Transverse colon (tissue), 4 donors: Measurements from ENCODE around the gene CAMSAP1. TPM values are rescaled to one million over a fixed set of nuclear protein-coding genes. Genes with fewer than 3 reads are reported as not detected.

Experiments
- DNase-seq: peaks from one replicate; pipeline ENCODE4 v3.0.0-alpha.2; 2019
- H3K27ac ChIP-seq, 4 donors: fragments of 200-600 bp; sonication (generic); 2 replicates each; pipeline ENCODE4 v1.5.1; 2016 to 2018; ENCODE audit warnings: inconsistent platforms in 4 of 4
- H3K27me3 ChIP-seq: fragments of 200-600 bp; sonication (generic); 2 replicates; pipeline ENCODE4 v1.5.1; 2017; ENCODE audit warnings: inconsistent platforms
- H3K36me3 ChIP-seq, 4 donors: fragments of 200-600 bp; sonication (generic); 2 replicates each; pipeline ENCODE4 v1.5.1; 2017 to 2019; ENCODE audit warnings: inconsistent platforms in 4 of 4
- H3K4me1 ChIP-seq, 4 donors: fragments of 200-600 bp; sonication (generic); 2 replicates each; pipeline ENCODE4 v1.5.1; 2017 to 2020; ENCODE audit warnings: inconsistent platforms in 4 of 4
- H3K4me3 ChIP-seq, 4 donors: fragments of 200-600 bp; sonication (generic); 1 replicate in 1 of 4; 2 replicates in 3 of 4; pipeline versions ENCODE4 v1.5.1 to v1.6.1; 2017 to 2019; ENCODE audit warnings: inconsistent platforms in 4 of 4
- H3K9me3 ChIP-seq, 2 donors: fragments of 200-600 bp; sonication (generic); 2 replicates each; pipeline ENCODE4 v1.5.1; 2017 to 2019; ENCODE audit warnings: inconsistent platforms in 2 of 2
- CTCF ChIP-seq, 5 experiments: fragments of 200-600 bp in 3 of 5; fragments of 450-650 bp in 2 of 5; sonication (generic) in 3 of 5; IDR thresholded peaks; 1 replicate in 2 of 5; 2 replicates in 3 of 5; pipeline ENCODE4 v1.5.1; 2016 to 2017; ENCODE audit warnings: antibody characterized with exemption in 5 of 5, inconsistent platforms in 3 of 5, mild to moderate bottlenecking in 2 of 5, moderate library complexity in 1 of 5
- EP300 ChIP-seq: sonication (generic); formaldehyde crosslinking; IDR thresholded peaks from one replicate; pipeline ENCODE4 v1.6.1; 2017; ENCODE audit warnings: antibody characterized with exemption, low read depth
- POLR2A ChIP-seq: fragments of 450-650 bp; IDR thresholded peaks from one replicate; pipeline ENCODE4 v1.6.1; 2016; ENCODE audit warnings: antibody characterized with exemption, mild to moderate bottlenecking, moderate library complexity
- POLR2AphosphoS5 ChIP-seq, 3 donors: sonication (generic); formaldehyde crosslinking; IDR thresholded peaks; one replicate each; pipeline ENCODE4 v1.6.1; 2016; ENCODE audit warnings: antibody characterized with exemption in 3 of 3
- WGBS, 2 donors: methylation state at CpG; one replicate each; pipeline ENCODE4 v1.1.5; 2018; ENCODE audit warnings: low coverage in 1 of 2; 5-methylcytosine and 5-hydroxymethylcytosine counted together
- in situ Hi-C, 4 donors: fragments of 200-750 bp; cut with MboI; loops; one replicate each; pipeline versions ENCODE4 v1.15.0 to v1.15.1; 2017; ENCODE audit warnings: low sequenced_read_pairs in 3 of 4, low pct_ligation_motif_present in 1 of 4, low pct_unique_long_range_greater_than_20kb in 1 of 4
- intact Hi-C: fragments of 100-400 bp; cut with DNase I; formaldehyde crosslinking; loops from one replicate; pipeline ENCODE4 v1.15.1; 2023; ENCODE audit warnings: low total_unique reads
- total RNA-seq, 4 donors: library from RNA; depleted of rRNA; stranded (reverse); fragments of >200 nt; gene quantifications; one replicate each; pipeline ENCODE4 v1.1.0, GENCODE V29; 2016

CAMSAP1 gene
- total RNA-seq, 4 donors from 2014 or later, result 17.3 to 88.0 (median 23.8) TPM

GRCh38 chr9:135908093-135908753 is 877 bp upstream of the CAMSAP1 start:
- Histone ChIP-seq H3K4me3 (peak overlapping the region; percentile 60 to 81 (median 78)), H3K36me3 (peaks cover 0 to 2% (median under 1%) of the 10 kb centered on the region in 4 donors), H3K4me1 (peaks cover 18 to 43% (median 26%) of the 10 kb centered on the region in 4 donors), H3K27me3 (no peaks in the 10 kb centered on the region), H3K9me3 (no peaks in the 10 kb centered on the region), H3K27ac (peak overlapping the region; percentile 81 to 90 (median 86))
- no peak for DNase-seq
- in situ Hi-C loops, result no loop called here
- intact Hi-C loops, result no loop called here
- TF ChIP-seq POLR2AphosphoS5 (IDR thresholded peaks at IDR 0.05) (no peak), POLR2A (no peak), EP300 (no peak), CTCF (IDR thresholded peaks at IDR 0.05) (no peak)
- 29 to 89% methylated on average over 5 to 37 of the region's 42 CpGs for WGBS, 2 donors

- Histone ChIP-seq H3K4me3 (peak overlapping the region; percentile 26 to 80 (median 44)), H3K27ac (peak overlapping the region; percentile 12 to 75 (median 63)), H3K9me3 (no peaks in the 10 kb centered on the region), H3K36me3 (no peaks in the 10 kb centered on the region), H3K4me1 (peaks cover 18 to 43% (median 26%) of the 10 kb centered on the region in 4 donors), H3K27me3 (no peaks in the 10 kb centered on the region)
- 1% methylated on average over 25 of the region's 69 CpGs; no CpG with 5 or more reads in 1 of the 2 donors for WGBS, 2 donors
- intact Hi-C loops, result loop anchor here (2.0 kb wide), 1 partner anchor 50 kb away; no protein-coding TSS in a partner anchor
- in situ Hi-C loops, result no loop called here
- no peak for TF ChIP-seq POLR2A
- TF ChIP-seq CTCF (IDR thresholded peaks at IDR 0.05), result no peak
- no peak for TF ChIP-seq POLR2AphosphoS5 (IDR thresholded peaks at IDR 0.05)
- TF ChIP-seq EP300, result no peak
- peak; percentile 27 for DNase-seq
These were observed 328 bp downstream of the CAMSAP1 start for GRCh38 chr9:135907006-135907430.

- Histone ChIP-seq H3K4me1 (peaks cover 18 to 43% (median 26%) of the 10 kb centered on the region in 4 donors), H3K27ac (peak overlapping the region; percentile 12 to 75 (median 63))
- intact Hi-C loops, result loop anchor here (2.0 kb wide), 1 partner anchor 50 kb away; no protein-coding TSS in a partner anchor
These were observed 898 bp downstream of the CAMSAP1 start for GRCh38 chr9:135906291-135907005.

More at GRCh38 chr9:135906291-135907005, 898 bp downstream of the CAMSAP1 start:
- Histone ChIP-seq H3K4me3 (peak overlapping the region; percentile 35 to 80 (median 48)), H3K27me3 (no peaks in the 10 kb centered on the region), H3K9me3 (no peaks in the 10 kb centered on the region), H3K36me3 (no peaks in the 10 kb centered on the region)
- WGBS, 2 donors, result 0 to 1% methylated on average over 1 to 21 of the region's 70 CpGs
- in situ Hi-C loops, result no loop called here
- DNase-seq, result peak; percentile 26
- TF ChIP-seq EP300 (no peak), CTCF (IDR thresholded peaks at IDR 0.05) (no peak), POLR2AphosphoS5 (IDR thresholded peaks at IDR 0.05) (no peak), POLR2A (no peak)
